ENCODE measurements around the gene EZR.

- TF ChIP-seq SMC3 (conservative IDR thresholded peaks at IDR 0.05; ENCODE audit: insufficient read depth, low read depth, low read length) (no peak), SMARCE1 (IDR thresholded peaks at IDR 0.05) (no peak), HCFC1 (IDR thresholded peaks at IDR 0.05; ENCODE audit: low read depth, low read length) (no peak)
Observed at GRCh38 chr6:158791274-158791855, 27.8 kb downstream of the EZR start.
